NCI-H2196 (cell line): ENCODE results near the gene VPS26A.

Experiments
- DNase-seq: peaks from one replicate; lab custom pipeline; 2025; ENCODE audit not compliant: unreplicated experiment; lab: John Stamatoyannopoulos, UW

The VPS26A gene

DNA sequence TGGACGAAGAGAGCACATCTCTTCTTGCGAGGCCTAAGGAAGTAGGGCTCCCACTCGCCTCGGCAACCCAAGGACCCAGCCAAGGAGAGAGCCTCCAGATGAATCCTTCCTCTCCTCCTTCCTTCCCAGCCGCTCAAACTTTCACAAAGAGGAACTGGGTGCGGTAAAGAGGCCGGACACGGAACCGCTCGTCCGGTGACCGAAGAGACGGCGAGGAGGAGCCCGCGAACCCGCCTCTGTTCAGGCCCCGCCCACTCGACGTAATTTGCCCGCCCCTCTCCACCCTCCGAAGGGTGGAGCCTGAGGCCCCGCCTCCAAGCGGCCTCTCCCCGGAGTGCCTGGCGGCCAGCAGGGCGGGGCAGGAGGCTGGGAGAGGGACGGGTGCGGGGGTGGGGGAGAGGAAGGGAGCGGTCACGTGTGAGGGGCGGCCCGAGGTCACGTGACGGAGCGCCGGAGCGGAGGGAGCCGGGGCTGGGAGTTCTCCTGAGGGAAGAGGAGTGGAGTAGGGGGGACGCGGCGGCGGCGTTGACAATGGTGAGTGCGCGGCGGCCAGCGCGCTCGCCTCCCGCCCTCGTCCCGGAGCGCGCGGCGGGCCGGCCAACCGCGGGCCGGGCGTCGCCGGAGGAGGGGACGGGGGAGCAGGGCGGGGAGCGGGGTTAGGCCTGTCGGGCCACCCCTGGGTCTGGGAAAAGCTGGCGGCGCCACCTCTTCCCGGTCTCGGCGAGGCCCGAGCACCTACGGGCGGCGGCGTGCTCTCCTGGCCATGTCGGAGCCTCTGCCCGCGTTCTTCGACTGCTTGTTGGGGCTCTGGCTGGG is at the start of gene VPS26A:
VPS26A (plus strand) TSS at position 432 of the 816 bp plus-strand sequence; CDS start at position 532, 100 bp downstream.
- DNase-seq = peak; percentile 89

GRCh38 chr10:69074532-69074931 is 49.4 kb upstream of the VPS26A start:
- no peak for DNase-seq

- no peak for DNase-seq
Observed at GRCh38 chr10:69075431-69075830, 48.5 kb upstream of the VPS26A start.

- no peak for DNase-seq
Observed at GRCh38 chr10:69078311-69078710, 45.7 kb upstream of the VPS26A start.

DNA sequence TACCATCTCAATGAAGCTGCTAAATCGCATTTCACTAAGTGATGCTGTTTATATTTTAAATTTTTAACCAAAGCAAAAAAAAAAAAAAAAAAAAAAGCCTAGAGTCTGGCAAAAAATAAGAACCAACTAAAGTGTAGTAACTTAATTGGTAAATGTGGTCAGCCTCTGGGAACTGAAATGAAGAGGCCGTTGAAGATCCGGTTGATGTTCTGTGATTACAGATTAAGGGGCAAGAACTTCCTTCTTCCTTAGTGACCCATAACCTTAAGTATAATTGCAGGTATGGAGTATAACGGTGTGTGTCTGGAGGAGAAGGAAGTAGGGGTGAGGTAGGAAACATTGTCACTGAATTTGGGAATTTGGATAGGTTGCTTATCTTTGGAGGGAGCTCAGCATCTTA is 43.8 kb upstream of the VPS26A start:
- no peak for DNase-seq

- no peak for DNase-seq
Observed at GRCh38 chr10:69086001-69086509, 37.9 kb upstream of the VPS26A start.

- no peak for DNase-seq
Observed at GRCh38 chr10:69087590-69088470, 36.1 kb upstream of the VPS26A start, which contains the start of gene SRGN. Gene SRGN (plus strand): TSS chr10:69088103. CDS start chr10:69088158, 55 bp downstream.

GRCh38 chr10:69088471-69088769 is 35.6 kb upstream of the VPS26A start:
- no peak for DNase-seq

DNA sequence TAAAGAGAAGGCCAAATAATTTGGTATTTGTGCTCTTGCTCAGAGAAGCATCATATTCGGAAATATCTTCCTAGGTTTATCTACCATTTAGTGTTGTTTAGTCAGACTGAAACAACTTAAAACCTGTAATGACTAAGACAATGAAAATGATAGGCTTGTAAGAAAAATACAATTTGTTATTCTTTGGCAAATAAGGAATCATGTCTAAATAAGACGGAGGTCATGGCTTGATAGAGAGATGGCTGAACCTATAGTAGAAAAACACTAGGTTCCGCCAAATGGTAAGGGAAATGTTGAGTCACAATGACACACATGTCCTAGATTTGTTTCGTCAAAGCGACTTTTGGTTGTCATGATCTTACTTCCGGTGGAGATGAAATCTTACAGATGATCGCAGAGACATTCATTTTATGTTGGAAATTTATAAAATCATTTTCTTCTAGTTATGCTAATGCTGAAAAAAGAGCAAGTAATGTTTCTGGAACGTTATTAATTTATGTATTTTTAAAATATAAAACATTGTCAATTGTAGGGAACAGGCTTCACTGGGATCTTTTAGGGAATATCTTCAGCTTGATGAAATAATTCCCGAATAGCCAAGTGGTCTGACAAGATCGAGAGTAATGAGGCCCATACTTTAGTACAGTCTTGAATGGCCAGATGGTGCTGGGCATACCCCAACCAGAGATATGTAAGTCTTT is 35.0 kb upstream of the VPS26A start:
- DNase-seq = no peak

DNA sequence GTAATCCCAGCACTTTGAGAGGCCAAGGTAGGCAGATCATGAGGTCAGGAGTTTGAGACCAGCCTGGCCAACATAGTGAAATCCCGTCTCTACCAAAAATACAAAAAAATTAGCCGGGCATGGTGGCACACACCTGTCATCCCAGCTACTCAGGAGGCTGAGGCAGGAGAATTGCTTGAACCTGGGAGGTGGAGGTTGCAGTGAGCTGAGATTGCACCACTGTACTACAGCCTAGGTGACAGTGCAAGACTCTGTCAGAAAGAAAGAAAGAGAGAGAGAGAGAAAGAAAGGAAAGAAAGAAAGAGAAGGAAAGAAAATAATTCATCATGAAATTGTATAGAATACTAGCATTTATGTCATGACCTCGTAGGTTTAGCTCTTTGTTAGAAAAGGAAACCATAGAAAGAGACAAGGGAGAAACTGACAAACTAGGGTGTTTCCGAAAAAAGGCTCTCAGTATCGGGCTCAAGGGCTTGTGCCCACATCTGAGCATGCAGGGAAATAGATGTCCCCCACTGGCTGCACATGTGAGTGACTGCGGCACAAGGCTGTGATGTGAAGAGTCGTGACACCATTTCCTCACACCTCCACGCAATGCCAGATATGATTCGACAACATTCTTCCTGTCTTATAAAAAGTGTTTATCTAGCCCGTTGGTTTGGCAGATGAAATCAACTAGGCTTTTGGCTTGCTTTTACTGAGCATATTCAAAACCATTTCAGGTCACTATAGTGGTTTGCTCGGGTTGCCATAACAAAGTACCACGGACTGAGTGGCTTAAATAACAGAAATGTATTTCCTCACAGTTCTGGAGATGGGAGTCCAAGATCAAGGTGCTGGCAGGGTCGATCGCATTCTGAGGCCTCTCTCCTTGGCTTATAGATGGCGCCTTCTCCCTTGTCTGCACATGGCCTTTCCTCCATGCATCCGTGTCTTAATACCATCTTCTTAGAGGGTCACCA is 34.1 kb upstream of the VPS26A start:
- DNase-seq = no peak

DNA sequence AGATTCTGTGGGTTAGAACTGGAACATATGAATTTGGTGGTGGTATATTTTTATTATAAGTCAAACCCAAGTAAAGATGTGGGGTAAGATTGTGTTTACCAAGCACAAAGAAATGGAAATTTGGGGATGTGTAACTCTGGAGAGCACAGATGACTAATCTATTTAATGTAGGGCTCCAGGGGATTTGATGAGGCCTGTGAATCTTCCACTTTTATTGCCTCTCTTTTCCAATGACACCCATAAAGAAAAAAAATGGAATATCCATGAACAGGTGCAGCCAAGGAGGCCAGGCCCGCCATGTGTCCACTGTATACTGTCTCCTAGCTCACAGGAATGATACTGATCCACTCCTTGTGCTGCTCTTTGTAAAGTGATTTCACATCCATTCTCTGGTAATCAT is 33.3 kb upstream of the VPS26A start:
- DNase-seq = no peak

DNA sequence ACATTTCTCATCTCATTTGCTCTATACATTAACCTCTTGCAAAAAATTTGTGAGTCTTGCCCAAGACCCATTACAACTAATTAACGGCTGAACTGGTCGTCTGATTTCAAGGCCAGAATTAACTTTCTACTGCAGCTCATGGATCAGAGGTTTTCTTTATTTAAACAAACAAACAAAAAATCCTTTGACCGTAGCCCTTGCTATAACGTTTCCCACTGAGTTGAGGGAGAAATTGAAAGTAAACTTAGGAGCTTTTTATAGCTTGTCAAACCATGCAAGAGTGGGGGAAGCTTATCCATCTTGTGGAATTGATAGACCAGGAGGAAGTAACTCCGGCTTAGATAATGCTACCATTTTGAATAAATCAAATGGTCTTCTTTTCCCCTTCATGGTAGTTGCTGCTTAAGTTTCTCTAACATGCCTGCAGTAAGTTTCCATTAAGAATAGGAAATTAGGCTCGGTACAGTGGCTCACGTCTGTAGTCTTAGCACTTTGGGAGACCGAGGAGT is 32.8 kb upstream of the VPS26A start:
- DNase-seq = no peak

DNA sequence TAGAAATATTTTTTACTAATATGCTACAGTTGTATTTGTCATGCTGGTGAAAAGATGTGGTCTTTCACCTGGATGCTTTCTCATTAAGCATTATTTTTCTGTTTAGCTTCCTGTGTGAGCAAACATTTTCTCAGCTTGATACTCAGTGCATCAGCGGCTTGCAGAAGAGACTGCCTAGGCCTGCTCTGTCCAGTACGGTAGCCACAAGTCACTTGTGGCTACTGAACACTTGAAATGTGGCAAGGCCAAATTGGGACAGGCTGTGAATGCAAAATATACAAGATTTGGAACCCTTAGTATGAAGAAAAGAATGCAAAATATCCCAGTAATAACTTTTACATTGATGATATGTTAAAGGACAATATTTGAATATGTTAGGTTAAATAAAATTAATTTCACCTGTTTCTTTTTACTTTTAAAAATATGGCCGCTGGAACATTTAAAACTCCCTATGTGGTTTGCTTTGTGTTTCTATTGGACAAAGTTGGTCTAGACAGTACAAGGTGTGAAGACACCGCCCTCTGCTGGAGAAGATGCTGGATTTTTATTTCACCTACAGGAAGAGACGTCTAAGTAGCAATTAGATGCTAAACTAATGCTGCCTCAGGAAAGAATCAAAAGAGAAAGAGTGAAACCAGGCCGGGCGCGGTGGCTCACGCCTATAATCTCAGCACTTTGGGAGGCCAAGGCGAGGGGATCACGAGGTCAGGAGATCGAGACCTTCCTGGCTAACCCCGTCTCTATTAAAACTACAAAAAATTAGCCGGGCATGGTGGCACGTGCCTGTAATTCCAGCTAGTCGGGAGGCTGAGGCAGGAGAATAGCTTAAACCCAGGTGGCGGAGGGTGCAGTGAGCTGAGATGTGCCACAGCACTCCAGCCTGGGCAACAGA is 30.8 kb upstream of the VPS26A start:
- DNase-seq = peak; percentile 34

DNA sequence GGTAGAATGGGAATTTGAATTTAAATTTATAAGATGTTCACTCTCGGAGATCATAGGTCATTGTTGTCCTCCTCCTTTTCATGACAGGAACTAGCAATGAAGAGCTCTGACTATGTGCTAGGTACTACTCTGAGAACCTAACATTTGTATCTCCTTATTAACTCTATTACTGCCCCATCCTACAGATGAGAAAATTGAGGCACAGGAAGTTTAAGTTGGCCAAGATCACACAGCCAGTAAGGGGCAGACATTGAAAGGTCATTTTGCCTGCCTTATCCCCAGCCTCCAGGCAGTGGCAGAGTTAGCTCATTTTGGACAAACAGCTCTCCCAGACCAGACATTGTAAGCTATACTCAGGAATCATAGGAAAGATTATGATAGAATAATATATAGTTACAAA is 30.0 kb upstream of the VPS26A start:
- no peak for DNase-seq

DNA sequence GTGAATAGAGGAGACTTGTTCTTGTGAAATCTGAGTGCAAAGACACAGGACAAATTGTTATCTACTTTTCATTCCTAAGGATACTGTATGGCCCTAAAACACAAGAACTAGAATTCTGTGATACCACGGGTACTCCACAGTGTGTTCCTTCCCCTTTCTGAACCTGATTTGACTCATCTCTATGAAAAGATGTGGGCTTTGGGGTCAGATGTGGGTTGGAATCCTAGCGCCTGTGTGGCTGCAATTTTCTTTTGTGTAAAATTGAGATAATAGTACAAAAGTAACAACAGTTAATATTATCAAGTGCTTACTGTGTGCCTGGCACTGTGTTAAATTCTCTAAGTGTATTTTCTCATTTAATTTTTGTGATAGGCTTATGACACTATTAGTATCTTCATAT is 27.9 kb upstream of the VPS26A start:
- no peak for DNase-seq

- DNase-seq = no peak
Observed at GRCh38 chr10:69097729-69098128, 26.2 kb upstream of the VPS26A start.

- no peak for DNase-seq
Observed at GRCh38 chr10:69100136-69100872, 23.7 kb upstream of the VPS26A start.

- no peak for DNase-seq
Observed at GRCh38 chr10:69101451-69102095, 22.4 kb upstream of the VPS26A start.
